Breast epithelium (tissue), 3 donors: Measurements from ENCODE around the gene ATP4B.

Source experiments
- POLR2AphosphoS5 ChIP-seq, 3 donors: sonication (generic); formaldehyde crosslinking; IDR thresholded peaks; one replicate each; pipeline ENCODE4 v1.6.1; 2017; ENCODE audit warnings: antibody characterized with exemption in 3 of 3
- TF ChIP-seq, protein P1 (sequence below), 3 donors: fragments of 450-650 bp; IDR thresholded peaks; one replicate each; pipeline ENCODE4 v1.5.1; 2016 to 2017; ENCODE audit warnings: antibody characterized with exemption in 3 of 3, mild to moderate bottlenecking in 3 of 3, moderate library complexity in 3 of 3

DNA sequence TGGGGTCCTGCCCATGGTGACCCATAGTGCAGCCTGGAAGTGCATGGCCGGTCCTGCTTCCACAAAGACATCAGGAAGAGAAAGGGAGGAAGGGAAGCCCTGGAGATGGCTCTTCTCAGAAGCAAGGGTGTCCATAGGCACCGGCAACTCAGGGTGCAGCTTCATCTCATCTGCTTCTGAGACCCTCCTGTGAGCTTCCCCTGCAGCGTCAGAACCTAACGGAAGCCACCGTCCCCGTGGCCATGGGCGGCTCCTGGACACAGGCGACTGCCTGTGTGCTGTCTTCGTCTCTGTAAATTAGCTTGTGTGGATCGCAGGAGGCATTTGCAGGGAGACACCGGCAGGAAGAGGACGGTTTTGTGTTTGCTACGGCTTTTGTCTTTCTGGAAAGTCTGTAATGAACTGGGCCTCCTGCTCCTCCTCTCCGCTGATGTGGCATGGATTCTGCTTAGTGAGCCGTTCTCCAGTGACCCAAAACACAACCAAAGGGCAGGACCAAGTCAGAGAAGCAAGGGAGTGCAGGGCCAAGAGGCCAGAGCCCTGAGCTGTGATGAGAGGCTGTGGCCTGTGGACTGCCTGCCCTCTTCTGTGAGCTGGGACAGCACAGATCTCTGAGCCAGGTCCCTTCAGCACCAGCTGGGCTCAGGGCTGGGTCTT is 2.5 kb downstream of the ATP4B start:
- TF ChIP-seq, protein P1, sequence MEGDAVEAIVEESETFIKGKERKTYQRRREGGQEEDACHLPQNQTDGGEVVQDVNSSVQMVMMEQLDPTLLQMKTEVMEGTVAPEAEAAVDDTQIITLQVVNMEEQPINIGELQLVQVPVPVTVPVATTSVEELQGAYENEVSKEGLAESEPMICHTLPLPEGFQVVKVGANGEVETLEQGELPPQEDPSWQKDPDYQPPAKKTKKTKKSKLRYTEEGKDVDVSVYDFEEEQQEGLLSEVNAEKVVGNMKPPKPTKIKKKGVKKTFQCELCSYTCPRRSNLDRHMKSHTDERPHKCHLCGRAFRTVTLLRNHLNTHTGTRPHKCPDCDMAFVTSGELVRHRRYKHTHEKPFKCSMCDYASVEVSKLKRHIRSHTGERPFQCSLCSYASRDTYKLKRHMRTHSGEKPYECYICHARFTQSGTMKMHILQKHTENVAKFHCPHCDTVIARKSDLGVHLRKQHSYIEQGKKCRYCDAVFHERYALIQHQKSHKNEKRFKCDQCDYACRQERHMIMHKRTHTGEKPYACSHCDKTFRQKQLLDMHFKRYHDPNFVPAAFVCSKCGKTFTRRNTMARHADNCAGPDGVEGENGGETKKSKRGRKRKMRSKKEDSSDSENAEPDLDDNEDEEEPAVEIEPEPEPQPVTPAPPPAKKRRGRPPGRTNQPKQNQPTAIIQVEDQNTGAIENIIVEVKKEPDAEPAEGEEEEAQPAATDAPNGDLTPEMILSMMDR (IDR thresholded peaks at IDR 0.05): no peak
- no peak for TF ChIP-seq POLR2AphosphoS5 (IDR thresholded peaks at IDR 0.05)
